GM18867 (cell line): Measurements from ENCODE around the gene ERICH3.
A peak's percentile ranks its signal among the peaks of the same experiment; 100 is the strongest.
"Not testable (repeated sequence)": the region's sequence is repeated elsewhere in the genome, so short reads cannot be mapped to it uniquely, and the experiment has no call there.

Experiments
- ATAC-seq: cut with Tn5 transposase; IDR thresholded peaks from one replicate; pipeline ENCODE4 v1.9.1; 2021; ENCODE audit warnings: mild to moderate bottlenecking, moderate library complexity; ENCODE audit not compliant: unreplicated experiment

Gene ERICH3

DNA sequence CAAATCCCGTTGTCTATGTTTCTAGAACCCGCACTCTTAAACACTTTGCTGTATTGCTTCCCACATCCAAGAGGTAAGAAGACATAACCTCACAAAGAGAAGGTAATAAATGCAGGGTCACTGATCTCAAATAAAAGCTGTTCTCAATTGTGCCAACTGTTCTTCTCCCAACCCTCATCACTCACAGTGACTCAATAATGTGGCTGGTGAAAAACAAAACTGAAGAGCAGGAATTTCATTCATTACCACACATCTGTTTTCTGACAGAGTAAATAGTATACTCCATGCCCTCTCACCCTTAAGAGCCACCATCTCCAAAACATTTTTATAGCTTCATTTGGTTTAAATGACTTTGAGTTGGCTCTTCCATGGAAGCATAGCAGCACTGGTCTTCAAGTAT, 6.2 kb upstream of the ERICH3 start:
- ATAC-seq, result no peak

DNA sequence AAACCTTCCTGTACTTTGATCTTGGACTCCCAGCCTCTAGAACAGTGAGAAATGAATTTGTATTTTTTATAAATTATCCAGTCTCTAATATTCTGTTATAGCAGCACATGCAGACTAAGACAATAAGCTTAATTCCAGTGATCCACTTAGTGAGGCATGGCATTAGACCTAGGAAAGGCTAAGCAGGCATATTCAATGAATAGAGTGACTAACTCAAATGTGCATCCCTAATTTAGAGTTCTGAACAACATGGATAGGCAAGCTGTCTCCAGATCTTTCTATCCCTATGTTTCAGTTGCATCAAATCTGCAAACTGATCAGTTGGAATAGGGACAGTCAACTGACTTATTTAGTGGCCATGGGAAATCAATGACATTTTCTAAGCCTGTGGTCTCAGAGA, 4.3 kb upstream of the ERICH3 start:
- no peak for ATAC-seq

DNA sequence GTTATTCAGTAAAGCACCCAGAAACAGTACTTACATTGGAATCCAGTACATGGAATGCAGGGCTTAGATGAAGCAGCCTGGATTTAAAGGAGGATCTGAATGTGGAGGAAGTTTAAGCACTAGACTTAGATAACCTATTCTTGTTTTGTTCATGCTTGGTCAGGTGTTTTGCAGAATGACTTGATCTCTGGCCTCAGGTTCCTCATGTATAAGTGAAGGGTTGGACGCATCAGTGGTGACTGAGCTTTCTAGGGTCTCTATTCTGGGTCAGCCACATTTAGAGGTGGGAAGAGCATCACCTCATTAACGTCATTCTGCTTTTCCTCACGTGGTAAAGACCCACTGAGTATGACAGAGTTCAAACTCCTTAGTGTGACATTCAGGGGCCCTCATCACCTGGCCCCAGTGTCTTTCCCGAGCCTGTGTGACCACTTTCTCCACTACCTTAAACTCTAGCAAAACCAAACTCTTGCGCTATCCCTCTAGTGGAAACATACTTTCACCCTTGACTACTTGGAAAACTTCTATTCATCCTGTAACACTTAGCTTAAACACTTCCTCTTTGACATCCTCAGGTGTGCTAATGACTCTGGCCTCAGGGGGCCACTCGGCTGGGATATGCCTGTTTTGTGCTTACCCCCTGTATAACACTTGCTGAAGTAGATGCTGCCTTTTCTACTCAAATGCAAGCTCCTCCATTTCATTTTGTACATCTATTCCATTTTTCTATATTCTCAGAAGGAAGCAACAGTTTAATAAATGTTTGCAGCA, 871 bp upstream of the ERICH3 start:
- ATAC-seq, result peak; percentile 41

DNA sequence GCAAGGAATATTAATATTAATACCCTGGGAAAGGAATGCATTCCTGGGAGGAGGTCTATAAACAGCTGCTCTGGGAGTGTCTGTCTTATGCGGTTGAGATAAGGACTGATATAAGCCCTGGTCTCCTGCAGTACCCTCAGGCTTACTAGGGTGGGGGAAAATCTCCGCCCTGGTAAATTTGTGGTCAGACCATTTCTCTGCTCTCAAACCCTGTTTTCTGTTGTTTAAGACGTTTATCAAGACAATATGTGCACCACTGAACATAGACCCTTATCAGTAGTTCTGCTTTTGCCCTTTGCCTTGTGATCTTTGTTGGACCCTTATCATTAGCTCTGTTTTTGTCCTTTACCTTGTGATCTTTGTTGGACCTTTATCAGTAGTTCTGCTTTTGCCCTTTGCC, 2.7 kb downstream of the ERICH3 start:
- not testable (repeated sequence) for ATAC-seq

DNA sequence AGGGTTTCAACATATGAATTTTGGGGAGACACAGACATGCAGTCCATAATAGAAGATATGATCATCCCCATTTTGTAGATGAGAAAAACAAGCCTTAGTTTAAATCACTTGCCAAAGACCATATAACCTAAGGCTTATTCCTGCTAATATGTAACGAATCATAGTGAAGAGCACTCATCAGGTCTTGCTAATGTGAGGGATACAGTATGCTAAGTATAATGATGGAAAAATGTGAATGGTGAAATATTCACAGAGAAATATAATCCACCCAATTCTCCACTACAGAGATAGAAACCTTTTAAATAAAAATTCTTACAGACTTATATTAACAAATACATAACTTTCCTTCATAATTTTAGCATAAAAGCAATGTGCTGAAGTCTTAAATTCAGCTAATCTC, 18.9 kb downstream of the ERICH3 start:
- ATAC-seq, result no peak

DNA sequence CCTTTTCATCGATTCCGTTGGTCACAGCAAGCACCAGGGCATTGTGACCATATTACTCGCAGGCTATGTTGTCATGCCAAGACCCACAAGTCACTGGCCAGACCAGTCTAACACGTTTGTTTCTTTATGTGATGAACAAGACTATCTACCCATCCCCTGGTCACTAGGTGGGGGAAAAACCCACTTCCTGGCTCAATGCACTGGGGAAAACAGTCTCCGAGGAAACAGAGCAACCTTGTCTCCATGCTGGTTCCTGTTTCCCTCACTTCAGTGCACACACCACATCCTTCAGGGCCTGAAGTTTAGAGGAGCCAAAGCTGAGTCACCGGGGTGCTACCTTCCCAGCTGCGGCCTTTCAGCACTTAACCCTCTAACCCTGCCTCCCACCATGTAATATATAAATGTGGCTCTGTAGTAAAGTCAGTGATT, 20.9 kb downstream of the ERICH3 start:
- peak; percentile 91 for ATAC-seq

DNA sequence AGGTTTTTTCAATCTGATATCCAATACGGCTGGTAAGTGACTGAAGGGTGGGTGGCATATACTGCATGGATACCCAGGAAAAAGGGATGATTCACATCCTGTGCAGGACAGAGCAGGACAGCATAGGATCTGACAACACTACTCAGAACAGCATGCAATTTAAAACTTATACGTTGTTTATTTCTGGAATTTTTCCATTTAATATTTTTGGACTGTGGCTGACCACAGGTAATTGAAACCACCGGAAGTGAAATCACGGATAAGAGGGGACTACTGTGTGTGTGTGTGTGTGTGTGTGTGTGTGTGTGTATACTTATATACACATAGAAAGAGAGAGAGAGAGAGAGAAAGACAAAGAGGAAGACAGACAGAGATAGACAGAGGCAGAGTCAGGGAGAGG, 23.0 kb downstream of the ERICH3 start:
- no peak for ATAC-seq

DNA sequence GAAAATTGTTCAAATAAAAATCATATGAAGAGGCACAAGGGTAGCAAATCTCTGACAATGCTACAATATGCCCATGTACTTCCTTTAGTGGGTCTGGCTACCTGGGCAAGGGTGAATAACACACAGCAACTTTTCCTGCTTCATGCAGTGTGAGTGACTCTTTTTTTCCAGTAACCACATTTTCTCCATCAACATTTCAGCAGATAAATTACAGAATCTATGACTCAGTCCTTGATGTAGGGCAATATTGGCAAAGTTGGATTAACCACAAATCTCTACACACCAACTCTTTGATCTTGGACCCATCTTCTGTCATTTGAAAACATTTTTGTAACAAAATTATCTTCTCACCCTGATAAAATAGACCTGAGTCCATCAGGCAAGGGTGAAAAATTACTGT, 31.7 kb downstream of the ERICH3 start:
- no peak for ATAC-seq

DNA sequence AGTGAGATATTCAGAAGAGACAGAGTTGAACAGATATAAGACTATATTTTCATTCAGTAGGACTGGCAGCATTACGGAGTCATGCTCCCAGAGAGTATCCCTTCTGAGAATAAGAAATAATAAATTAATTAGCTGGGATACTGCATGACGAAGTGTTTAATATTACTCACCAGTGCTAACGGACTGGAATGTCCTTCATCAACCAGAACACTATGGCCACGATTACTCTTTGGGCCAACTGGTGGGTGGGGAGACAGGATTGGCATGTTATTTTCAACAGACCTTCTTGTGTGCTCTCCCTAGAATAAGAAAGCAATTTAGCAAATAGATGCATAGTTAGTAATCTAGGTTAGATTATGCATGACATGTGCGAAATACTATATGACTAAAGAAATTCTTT, 32.4 kb downstream of the ERICH3 start:
- no peak for ATAC-seq

DNA sequence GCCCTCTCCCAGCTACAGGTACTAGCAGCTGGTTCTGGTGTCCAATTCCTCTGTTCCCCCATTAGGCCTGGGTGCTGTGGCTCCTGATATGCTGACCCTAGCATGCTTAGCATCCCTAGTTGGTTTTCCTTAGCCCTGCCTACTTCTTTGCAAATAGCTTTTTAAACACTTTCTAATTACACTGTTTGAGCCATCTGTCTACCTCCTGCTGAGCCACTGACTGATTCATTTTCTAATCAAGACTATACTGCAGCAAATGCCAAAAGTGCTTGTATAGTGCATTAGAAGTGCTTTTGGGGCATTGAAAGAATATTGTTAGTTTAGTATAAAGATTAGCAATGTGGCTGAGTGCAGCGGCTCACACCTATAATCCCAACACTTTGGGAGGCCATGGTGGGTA, 36.3 kb downstream of the ERICH3 start:
- ATAC-seq, result no peak

DNA sequence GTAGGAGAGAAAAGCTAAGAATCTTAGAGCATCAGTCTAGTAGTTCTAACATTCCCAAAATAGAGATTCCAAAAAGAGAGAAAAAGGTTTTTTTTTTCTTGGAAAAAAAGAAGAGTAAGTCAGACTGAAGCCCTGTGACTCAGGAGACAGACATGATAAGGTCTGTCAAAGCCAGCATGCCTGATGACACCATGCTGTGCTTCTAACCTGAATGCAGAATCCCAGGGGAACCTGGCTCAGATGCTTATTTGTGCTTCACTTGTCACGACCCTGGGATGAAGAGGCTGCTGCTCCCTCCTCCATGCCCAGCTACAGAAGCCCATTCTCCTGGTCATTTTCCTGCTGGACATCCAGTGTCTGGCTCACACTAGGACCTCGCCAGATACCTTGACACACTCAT, 44.3 kb downstream of the ERICH3 start:
- no peak for ATAC-seq

DNA sequence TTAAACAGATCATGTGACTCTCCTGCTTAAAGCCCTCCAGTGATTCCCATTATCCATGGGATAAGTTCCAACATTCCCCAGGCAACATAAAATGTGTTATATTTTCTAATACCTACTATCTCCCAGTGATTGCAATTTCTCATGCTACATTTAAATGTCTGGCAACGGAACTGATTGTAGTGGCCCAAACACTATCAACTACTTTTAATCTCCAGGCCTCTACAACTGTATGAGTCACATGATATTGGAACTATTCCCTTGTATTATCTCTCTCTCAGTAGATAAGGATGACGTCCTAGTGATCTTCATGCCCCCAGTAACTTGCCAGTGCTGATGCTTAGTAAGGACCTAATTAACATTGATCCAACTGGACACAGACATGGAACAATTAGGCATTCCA, 49.9 kb downstream of the ERICH3 start:
- no peak for ATAC-seq

DNA sequence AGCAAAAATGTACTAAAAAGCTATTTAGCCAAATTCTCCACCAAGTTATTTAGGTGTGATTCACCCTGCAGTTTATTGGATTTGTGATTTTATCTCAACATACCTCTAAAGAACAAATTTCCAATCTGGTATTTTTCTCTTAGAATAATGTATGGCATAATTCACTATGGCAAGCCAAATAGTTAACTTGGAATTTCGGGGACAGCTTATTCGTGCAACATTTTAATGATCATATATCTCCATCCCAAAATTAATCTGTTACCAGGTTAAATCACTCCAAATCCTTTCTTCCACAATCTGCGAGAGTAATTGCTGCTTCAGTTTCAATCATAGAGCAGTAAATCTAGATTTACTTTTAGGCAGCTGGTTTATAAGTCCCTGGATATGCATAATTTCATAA, 53.4 kb downstream of the ERICH3 start:
- no peak for ATAC-seq

DNA sequence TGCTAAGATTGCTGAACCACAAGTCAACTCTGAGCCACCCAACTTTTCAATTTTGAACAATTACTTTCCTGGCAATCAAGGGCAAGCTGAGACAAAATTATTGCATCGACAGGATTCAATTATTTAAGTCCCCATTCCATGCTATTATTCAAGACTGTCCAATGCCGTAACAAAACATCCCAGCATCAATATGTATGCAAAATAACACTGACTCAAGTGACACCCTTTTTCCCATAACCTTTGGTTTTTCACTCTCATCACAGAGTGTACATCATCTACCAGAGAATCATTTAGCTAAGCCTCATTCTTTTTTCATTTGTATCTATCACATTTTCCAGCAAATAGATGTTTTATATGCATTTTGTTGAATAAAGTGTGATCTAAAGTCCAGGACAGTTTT, 54.6 kb downstream of the ERICH3 start:
- no peak for ATAC-seq

DNA sequence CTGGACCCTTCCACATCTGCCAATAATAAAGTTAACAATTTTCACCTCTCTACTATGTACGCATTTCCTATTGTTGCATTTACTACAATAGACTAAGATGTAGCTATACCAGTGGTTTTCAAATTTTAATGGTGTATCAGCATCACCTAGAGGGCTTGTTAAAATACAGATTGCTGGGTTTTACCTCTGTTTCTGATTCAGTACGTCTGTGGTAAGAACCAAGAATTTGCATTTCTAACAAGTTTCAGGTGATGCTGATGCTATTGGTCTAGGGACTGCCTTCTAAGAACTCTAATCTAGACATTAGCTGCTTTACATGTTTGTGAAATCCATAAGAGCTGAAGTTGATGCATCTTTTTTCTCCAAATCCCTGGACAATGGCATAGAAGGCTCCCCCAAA, 59.7 kb downstream of the ERICH3 start:
- ATAC-seq, result no peak

DNA sequence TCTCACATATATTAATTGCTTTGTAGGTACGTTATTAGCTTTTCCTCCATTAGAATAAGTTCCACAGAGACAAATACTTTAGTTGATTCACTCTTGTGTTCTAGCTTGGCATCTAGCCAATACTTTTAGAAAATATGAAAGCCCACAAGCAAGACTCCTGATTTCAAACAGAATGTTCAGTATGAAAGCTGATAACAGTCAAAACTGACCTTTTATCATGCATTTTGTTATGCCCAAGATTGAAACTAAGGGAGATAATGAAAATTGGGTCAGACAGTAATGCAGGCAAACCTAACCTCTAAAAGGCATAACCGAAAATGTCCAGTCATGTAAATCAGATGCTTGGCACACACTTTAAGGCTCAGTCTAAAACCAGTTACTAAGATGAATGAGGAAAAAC, 61.7 kb downstream of the ERICH3 start:
- ATAC-seq, result no peak

DNA sequence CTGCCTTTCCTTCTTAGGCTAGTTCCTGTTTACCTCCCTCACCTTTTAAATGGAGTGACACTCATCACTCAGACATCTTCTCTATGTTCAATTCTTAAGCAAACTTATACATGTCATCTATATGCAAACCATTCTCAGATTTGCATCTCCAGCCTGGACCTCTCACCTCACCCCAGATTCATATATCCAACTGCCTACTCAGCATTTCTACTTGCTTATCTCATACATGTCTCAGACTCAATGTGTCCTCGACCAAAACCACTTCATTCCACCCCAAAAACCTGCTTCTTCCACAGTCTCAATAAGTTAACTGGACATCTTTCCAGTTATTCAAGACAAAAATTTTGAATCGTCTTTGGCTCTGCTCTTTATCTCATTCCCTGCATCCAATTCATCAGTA, 62.6 kb downstream of the ERICH3 start:
- no peak for ATAC-seq

DNA sequence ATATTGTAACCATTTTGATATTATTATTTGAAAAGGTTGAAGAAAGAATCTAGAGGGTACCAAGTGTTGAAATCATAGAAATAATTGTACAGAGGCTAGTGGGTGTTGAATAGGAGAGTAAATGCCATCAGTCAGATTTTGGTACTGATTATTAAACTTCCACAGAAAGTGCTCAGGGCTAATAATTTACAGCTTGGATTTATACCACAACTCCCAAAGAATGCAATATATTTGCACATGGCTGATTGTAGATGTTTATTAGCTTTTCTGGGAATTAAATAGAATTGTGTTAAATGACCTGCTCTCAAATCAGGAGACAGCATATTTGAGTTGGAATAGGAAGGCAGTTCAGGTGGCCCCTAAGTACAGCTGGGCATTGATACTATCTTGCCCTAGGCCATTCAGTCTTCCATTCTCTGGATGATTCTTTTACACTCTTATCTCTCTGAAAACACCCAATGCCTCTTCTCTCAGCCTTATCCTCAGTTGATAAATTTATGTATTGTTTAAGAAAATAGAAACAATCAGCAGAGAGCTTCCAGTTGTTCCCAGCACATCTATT, 63.7 kb downstream of the ERICH3 start:
- ATAC-seq, result no peak

DNA sequence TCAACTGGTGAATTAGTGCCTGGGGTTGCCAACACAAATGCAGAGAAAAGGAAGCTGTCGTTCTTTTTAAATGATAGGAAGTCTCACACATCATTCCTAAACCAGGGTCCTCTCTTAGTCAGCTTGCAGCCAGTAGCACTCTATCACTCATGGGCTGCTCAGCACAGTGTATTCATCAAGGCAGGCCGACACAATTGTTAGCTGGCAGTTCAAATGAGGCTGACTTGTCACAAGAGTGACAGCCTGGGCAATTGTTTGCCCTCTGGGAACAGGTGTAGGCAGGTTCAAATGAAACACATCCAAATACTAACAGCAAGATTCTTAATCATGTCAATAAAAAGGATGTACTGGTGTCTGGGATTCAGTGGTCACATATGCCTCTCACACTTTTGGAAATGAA, 76.9 kb downstream of the ERICH3 start:
- no peak for ATAC-seq

DNA sequence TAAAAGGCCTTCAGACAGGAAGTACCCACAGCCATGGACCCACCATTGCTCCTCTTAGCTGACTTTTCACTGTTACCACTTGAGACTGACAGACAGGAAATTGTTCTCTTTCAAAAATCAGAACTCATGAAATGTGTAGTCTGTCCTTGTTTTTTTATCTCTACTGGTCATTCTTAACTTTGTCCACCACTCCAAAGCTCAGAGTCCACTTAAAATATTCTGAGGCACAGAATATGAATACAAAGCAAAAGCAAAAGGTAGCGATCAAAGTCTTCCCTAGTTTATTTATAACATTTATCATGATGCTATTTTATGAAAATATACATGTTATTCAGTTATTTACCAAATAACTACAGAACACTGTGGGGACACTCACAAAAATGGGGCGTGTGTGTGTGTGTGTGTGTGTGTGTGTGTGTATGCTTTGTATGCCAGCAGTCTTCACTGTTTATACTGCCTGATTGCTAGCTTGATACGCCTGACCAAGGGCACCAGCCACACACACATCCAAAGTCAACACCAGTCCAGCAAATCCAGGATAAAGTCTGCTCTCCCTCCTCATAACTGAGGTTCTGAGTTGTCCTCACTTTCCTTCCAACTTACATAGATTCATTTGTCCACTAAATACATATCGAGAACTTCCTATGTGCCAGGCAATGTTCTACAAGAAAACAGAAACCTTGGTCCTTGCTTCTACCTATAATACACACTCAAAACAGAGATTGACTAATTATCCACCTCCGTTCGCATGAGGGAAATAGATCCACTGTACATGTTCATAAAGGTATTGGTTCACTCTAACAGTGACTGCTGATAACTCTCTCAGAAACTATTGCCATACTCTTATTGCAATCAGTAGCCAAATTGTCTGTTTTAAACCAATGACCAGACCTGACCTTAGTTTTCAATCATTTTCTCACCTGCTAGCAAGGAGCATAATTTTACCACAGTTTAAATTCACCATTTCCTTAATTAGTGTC, 79.4 kb downstream of the ERICH3 start:
- no peak for ATAC-seq

DNA sequence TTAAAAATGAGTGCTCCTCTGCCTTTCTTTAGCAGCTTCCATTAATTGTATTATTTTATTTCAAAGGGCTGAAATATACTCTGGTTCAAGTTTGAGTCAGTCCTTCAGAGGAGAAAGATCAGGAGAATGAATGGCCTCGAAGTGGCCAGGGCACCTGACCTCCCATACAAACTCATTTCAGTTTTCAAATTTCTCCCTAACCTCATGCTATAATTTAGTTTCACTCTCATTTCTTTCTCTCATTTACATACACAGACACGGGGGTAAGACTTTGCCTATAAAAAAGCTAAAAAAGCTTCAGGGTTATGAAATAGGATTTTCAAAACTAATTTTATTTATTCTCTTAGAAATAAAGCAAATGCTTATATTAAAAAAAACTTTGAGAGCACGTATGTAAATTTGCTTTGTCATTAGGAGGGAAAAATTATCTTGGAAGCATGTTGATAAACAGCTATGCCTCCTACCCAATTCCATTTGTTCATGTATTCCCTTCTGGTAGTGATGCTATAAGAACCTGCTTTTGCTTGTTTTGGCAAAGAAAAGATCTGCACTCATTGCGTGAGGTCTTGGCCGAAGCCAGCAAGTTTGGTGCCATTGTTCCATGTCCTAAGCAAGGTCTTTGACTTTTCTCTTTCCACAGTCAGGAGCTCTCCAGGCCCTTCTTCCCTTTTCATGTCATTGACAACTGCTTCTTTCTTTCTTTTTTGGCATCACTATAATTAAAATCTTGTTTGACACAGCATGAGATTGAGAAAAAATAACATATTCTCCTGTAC, 80.8 kb downstream of the ERICH3 start:
- no peak for ATAC-seq
